Measurements from ENCODE around the gene ADISSP.

DNA sequence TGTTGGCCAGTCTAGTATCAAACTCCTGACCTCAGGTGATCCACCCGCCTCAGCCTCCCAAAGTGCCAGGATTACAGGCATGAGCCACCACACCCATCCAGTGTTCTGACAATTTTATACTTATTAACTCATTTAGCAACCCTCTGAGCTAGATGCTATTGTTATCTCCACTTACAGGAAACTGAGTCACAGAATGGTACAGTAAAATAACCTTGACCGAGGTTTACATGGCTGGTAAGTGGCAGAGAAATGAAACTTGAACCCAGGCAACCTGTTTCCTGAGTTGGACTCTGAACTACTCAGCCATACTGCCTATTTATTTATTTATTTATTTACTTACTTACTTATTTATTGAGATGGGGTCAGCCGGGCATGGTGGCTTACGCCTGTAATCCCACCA, 48.5 kb downstream of the ADISSP start:
- no peak for TF ChIP-seq CTCF (conservative IDR thresholded peaks at IDR 0.05; ENCODE audit: low read depth, low read length)
- no peak for TF ChIP-seq EZH2 (IDR thresholded peaks at IDR 0.05; ENCODE audit: borderline replicate concordance, low read depth, low read length, poor library complexity, severe bottlenecking)
